ENCODE data around the gene AGXT.

The AGXT gene

DNA sequence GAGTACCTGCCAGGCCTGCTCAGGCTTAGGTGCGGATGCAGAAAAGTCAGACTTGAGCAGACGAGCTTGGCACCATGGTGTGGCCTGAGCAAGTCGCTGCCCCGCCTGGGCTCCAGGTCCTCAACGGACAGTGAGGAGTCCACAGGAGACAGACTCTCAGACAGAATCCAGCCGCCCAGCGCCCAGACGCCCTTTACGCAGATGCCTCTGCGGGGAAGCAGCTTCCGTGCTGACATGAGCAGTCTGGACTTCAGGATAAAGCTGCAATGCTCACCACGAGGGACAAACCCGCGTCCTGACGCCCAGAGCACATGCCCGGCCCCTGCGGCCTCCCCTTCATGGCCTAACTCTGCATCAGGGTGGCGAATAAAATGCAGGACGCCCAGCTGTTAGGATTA lies 30.8 kb downstream of the AGXT start:
- DNase-seq, result no peak

DNA sequence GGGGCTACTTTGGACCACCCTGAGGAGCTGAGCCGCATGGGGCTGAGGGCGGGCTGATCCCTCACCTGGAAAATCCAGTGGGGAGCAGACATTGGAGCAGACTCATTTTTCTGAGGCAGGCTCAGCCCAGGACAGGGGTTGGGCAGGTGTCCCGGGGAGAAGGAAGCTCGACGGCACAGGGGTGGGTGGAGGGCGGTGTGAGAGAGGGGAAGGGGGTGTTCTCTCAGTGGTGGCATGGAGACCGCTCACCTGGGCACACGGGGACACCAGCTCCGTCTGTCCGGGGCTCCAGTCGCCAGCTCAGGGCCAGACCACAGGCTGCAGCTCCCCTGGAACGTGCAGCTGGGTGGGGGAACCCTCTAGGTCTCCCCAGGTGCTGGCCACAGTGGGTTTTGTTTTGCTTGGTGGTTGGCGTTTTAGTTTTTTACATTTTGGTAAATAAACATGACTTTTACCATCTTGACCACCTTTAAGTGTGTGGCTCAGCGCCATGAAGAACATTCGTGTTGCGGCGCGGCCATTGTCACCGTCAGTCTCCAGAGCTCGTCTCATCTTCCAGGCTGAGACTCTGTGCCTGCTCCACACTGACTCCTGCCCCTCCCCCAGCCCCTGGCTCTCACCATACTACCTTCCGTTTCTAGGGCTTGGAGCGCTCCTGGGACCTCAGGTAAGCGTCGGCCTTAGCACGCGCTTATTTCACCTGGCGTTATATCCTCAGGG lies 31.7 kb downstream of the AGXT start:
- no peak for DNase-seq

DNA sequence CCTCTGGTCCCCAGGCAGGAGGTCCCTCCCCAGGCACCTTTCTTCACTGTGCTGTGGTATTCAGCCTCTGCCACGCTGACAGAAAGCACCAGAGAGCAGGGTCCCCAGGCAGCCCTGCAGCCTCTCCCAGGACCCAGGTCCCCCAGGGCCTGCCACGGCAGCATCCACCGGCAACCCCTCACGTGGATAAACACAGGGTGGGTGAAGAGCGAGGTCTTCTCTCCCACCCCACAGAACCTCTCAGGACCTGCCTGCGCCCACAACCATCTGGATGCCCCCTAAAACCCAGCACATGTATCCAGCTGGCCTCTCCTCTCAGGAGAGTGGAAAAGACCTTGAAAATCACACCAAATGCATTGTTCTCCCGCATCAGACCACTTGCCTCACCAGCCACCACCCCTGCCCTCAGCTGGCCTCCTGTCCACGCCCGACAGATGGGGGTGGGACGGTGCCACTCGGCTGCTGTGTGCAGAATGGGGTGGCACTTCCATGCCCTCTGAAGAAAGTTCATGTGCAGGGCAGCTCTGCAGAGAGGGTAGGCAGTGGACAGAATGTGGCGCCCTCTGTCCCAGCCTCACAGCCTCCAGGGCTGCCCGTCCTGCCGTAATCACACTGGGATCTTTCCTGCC lies 33.5 kb downstream of the AGXT start:
- DNase-seq, result no peak

DNA sequence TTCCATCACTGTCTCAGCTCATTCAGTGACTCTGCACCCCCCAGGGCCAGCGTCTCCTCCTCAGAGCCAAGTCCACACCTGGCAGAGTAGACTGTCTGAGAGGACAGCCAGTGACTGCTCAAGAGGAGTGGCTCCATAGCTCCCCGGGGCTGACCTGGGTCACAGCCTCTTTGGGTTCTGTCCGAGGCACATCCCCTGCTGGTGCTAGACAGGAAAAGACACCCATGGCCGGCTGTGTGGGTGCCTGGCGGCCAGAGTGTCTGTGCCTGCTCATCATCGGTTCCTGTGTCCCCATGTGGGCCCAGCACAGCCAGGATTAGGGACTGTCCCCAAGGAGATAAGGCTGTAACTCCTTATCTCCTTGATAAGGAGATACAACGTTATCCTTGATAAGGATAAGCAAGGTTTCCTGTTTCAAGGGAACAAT lies 34.0 kb downstream of the AGXT start:
- DNase-seq, result peak; percentile 44

DNA sequence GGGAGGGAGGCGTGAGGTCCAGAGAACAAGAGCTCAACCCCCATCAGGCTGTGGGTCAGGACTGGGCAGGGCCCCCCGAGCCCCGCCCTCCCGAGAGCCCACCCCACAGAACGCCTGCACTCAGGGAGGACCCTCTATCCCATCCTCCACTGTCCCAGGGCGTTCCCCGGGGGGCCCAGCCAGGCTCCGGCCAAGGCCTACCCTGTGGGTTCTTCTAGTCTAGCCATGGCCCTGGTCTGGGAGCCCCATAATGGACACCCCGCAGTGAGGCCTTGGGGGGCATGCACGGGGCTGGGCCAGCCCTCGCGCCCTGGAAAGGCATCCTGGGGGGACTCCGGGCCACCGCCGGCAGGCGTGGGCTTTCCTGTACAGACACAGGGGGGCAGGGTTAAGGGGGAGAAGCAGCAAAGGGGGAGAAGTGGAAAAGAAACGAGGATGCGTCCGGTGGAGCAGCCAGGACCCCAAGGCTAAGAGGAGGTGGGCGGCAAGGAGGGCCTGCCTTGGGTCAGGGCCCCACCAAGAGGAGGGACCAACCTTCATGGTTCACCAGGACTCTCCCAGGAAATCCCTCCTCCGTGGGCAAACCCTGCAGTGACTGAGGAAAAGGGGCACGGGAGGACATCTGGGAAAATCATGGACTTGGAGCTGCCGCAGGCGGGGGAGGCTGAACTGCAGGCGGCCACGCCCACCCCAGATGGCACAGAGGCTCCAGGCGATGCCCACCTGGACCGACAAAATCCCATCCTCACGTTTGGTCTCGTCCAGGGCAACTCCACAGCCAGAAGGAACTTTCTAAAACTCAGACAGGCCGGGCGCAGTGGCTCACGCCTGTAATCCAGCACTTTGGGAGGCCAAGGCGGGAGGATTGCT lies 34.8 kb downstream of the AGXT start:
- DNase-seq, result no peak

DNA sequence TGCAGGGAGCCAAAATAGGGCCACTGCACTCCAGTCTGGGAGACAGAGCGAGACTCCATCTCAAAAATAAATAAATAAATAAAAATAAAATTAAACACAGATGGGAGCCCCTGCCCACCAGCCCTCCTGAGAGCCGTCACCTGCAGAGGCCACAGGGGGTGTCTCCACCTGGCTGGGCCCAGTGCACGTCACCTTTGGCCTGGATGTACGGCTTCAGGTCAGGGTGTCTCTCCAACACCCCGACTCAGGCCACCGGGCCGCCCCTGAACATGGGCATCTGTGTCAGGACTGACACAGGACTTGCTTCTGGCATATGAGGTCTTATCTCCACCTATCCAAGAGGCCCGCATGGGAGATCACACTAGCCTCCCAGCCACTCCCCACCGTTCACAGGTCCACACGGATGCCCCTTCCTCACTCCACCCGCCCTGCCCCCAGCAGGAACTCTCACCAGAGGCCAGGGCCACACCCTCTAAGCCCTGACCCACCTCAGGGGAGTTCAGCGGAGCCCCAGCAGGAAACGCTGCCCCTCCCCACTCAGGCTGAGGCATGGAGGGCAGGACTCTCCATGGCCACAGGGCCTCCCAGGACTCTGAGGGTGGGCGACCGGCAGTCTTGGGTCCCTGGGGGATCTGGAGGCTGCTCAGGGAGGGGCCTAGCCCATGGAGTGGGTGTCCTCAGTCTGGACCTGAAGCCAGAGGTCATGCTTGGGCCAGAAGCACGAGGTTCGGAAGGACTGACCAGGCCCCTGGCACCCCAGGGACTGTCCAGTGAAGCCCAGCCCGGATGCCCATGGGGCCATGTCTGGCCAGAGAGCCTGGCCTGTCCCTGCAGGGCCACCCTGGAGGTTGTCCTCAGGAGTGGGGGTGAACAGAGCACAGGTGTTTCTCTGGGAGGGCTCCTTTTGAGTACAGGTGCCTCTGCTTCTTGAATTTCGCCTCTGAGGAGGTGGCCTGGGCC lies 35.9 kb downstream of the AGXT start:
- DNase-seq, result no peak

DNA sequence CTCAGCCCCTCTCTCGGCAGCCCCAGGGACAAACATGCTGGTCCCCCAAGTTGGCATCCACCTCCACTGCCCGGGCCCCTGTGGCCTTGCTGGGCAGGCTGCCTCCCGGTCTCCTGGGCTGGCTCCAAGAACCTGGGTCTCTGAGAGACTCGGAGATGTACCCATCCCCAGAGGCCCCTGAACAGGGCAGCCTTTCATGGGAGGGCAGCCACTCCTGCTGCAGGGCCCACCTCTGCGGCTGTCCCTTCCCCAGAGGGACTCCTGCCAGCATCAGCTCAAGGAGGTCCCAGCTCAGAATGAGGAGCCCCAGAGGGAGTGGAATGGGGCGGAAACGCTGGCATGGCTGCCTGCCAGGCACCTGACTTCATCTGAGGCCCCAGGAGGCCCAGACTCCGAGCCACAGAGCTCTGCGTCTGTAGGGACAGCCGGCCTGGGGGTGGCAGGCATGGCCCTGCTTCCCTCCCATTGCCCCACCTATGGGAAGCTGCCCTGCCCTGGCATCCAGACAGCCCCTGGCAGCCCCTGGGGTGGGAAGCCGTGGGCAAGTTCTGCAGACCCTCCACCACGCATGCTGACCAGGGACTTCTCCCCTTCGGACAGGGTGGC lies 36.7 kb downstream of the AGXT start:
- DNase-seq, result no peak

DNA sequence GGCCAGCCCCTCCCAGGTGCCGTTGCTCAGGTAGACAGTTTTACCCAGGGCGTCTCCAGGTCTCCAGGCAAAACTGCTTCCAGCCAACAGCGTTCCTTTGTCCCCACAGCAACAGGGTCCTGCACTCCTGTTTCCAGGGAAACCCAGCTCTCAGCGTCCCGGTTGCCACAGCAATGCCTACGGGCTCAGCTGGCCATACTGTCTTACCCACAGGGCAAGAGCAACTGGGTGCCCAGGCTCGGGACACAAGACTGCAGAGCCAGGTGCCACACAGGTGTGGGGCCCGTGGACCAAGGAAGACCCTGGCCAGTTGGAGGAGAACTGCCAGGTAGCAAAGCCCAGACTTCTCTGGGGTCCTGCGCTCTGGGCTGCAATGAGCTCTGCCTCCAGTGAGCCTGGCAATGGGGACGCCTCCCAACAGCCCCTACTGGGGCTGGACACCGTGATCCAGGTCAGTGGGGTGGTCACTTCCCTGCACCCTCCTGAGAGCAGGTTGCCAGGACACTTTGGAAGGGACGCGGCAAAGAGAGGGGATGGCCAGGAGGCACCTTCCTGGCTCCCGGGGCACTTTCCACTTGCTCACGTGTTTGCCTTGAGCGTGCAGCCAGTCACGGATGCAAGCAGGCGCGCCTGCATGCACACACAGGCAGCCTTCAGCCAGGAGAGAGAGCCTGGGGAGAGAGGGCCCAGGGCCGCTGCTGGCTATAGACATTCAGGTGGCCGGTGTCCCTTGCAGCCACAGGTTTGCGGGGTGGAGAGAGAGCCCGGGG lies 37.7 kb downstream of the AGXT start, which contains the start of gene CROCC2:
Gene CROCC2, plus strand, starts transcription at position 196 of the 770 bp plus-strand sequence. Its CDS starts 178 bp downstream, at position 374.
- DNase-seq, result peak; percentile 52

DNA sequence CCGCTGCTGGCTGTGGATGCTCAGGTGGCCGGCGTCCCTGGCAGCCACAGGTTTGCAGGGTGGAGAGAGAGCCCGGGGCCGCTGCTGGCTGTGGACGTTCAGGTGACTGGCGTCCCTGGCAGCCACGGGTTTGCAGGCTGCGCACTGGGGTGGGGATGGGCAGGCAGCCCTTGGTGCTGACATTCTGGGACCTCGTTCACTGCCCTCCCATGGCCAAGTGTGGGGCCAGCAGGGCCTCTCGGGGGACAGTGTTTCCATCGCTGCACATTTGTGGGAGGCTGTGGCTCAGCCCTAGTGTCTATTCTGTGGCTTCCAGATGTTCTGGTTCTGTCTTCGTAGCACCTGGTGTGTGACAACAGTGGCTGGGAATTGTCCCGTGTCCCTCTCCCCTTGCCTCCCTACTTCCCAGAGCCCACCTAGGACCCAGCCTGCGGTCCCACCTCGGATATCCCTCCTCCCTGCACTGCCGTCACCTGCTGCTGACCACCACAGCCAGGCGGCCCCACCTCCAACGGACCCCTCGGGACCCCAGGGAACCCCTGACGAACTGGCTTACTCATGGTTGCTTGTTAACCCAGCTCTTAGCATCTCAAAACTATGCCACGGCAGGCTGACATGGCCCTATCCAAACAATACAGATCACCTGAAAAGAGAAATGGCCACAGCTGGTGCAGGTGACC lies 38.4 kb downstream of the AGXT start:
- no peak for DNase-seq

DNA sequence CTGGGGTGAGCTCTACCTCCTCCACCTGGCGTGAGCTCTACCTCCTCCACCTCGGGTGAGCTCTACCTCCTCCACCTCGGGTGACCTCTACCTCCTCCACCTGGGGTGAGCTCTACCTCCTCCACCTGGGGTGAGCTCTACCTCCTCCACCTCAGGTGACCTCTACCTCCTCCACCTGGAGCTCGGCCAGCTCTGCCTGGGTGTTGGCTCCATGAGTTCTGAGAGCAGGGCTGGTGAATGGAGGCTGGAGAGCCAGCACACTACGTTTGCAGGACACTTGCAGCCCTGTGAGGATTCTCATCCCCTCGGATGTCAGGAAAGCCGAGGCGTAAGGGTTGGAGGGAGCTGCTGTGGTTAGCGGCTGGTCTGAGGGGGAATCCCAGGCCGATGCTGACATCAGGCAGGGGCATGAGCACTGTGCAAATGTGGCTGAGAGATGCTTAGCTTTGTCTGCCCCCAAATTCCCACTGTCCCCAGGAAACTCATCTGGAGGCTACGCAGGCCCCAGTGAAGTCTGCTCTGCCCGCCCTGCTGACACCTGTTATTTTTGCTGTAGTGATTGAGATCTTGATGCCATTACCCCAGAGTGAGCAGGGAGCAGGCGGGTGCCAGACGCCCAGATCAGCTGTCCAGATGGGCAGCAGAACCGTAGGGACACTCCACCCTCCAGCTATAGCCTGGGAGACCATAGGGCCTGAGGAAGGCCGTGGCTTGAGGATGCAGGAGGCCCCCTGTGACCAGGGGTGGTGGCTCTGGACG lies 40.8 kb downstream of the AGXT start:
- no peak for DNase-seq

DNA sequence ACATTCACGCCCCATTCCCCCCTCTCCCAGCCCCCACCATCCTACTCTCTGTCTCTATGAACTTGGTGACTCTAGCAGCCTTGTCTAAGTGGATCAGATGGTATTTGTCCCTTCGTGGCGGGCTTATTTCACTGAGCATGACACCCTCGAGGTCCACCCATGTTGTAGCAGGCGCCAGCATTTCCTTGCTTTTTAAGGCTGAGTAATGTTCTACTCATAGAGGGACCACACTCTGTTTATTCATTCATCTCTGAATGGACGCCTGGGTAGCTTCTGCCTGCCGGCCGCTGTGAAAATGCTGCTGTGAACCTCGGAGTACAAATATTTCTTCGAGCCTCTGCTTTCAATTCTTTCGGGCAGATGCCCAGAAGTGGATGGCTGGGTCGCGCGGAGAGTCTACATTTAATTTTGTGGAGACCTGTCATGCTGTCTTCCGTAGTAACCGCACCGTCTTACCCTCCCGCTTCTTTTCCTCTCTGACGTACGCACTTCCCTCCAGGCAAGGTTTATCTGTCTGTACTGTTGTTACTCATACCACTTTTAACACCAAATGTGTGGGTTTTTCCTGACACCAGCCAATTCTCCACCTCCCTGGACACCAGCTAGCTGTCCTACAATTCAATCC lies 43.1 kb downstream of the AGXT start:
- no peak for DNase-seq

DNA sequence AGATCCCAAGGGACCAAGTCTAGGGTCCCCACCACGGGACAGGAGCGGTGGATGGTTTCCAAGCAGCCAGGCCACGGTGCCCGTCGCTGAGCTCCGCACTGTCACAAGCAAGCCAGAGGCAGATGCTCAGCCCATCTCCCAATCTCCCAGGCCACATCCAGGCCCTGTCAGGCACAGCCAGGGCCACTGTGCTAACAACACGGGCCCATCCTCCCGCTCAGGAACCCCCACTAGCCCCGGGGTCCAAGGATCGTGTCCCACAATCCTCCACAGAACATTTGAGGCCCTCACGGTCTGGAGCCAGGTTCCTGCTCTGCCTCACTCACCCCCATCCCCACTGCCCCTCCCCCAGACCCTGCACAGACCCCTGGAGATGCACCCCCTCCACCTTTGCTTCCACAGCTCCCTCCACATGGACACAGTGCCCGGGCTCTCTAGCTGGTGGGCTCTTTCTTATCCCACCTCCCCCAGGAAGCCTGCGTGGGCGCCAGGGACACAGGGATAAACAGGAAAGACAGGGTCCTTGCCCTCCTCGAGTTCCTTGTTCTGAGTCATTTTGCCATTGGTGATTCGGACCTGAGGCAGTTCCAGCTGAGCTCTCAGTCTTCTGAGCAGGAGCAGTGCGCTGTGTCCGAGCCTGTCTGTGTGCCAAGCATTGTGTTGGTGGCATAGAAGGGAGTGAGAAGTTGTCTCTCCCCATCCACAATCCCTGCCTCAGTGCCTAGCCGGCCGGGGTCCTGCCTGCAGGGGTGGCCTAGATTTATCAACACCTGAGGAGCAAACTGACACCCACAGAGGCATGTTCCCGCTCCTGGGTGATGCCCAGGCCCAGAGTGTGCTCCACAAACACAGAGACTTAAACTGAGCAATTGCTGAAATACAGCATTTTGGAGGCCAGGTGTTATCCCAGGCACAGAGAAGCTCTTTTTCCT lies 44.5 kb downstream of the AGXT start:
- no peak for DNase-seq

DNA sequence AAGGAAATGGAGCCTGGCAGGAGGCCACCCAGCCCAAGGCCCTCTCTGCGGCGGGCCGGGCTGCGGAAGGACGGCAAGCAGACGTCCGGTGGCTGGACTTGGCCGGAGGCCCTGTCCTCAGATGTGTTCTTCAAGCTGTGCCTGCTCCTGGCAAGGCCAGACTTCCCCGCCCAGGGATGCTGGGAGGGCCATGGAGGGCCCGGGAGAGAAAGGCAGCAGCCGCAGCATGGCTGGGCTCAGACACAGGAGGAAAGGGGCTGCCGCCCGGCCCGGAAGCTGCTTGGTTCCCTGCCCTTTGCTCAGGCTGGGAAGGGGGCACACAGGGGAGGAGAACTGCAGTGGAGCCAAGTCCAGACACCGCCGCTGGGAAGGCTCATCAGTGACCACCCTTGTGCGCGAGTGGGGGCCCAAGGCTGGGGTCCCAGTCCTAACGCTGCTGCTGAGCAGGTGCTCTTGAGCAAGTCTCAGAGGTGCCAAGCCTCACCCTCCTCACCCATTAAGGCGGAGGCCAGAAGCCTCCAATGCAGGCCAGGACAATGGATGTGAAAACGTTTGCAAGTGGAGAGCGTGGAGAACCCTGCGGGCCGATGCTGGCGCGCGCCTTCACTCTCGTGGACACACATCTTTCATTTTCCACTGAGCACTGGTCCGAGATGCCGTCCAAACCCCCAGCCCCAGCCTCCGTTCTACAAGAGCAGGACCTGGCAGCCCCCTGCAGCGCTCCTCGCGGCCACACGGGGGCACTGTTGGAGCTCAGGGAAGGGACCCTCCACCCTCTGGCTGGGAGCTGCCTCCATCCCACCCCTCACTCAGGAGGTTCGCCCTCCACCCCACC lies 45.4 kb downstream of the AGXT start:
- DNase-seq, result peak; percentile 35

DNA sequence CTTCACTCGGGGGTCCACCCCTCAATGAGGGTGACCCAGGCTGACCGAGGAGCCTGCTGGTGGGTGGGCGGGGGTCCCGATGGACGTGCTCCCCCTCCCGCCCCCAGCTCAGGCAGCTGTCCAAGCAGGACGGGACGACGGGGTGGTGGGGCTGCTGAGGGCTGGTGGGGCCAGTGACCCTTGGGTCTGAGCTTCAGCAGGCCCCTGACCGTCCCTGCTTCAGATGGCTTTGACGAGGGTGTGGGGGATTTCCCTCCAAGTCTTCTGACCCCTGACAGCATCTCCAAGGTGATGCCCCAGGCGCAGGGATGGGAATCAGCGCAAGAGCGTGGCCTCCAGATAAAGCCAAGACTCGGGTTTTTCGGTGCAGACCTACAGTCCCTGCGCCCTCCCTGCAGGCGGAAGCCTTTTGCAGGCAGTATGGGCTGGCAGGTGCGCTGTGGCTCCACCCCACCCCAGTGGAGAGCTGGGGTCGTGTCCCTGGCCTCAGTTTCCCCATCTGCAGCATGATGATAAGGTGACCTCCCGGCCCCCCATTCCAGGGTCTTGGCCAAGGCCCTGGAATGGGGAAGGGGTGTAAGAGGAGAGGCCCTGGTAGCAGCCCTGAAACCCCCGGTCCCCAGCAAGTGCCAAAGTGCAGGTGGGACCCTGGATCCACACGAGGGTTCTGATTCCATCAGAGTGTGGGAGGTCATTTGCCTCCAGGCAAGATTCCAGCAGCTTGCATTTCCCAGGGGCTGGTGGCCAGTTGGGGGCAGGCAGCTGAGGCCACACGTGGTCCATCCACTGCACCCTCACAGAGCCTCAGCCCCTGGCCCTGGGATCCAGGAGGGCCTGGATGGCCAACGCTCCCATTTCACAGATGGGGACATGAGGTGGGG lies 46.3 kb downstream of the AGXT start:
- DNase-seq, result no peak

DNA sequence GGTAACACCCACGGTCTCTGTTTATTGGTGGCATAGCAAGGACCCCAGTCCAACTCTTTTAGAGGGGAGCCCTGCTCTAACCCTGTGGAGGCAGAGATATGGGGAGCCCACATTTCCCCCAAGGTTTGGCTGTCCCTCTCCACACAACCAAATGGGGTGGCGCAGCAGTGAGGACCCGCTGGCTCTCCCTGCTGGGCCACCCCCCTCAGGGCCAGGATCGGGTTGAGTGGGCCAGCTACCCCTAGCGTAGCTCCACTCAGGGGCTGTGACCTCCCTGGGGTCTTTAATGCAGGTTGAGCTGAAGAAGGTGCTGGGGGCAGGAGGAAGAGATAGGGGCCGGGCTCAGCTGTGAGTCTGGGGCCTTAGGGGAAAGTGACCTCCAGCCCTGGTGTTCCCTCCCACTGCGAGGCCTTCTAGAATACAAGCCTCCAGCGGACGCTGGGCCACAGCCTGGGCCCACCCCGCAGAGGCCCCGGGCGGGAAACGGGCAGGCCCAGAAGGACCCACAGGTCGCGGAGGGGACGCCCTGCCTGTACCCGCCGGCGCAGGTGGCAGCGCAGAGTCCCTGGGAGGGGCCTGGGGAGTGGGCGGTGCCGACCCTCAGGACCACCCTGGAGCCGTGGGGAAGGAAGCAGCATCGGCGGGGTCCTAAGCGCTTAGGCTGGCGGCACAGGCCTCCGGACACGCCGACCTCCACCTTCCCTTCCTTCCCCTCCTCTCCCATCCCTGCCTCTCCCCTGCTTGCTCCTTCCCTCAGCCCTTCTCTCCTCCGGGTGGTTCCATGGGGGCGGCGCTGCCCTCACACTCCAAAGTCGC lies 47.1 kb downstream of the AGXT start:
- DNase-seq, result no peak
